Measurements from ENCODE around the gene DHODH. TPM values are rescaled to one million over a fixed set of nuclear protein-coding genes. Genes with fewer than 3 reads are reported as not detected.
"Not testable (repeated sequence)": the region's sequence is repeated elsewhere in the genome, so short reads cannot be mapped to it uniquely, and the experiment has no call there.

The DHODH gene
- total RNA-seq, 1 experiment from 2014 or later = 19.0 TPM

- TF ChIP-seq ATF6 (CRISPR knock-in tag; IDR thresholded peaks at IDR 0.05) (no peak), KAT7 (CRISPR knock-in tag; IDR thresholded peaks at IDR 0.05; ENCODE audit: borderline replicate concordance) (no peak), HMGA2 (CRISPR knock-in tag; IDR thresholded peaks at IDR 0.05) (no peak), FOXP4 (CRISPR knock-in tag; IDR thresholded peaks at IDR 0.05) (no peak), ZNF512 (CRISPR knock-in tag; IDR thresholded peaks at IDR 0.05; ENCODE audit: borderline replicate concordance) (no peak), IRF1 (CRISPR knock-in tag; IDR thresholded peaks at IDR 0.05) (no peak), ETV6 (CRISPR knock-in tag; IDR thresholded peaks at IDR 0.05) (no peak)
These were observed 13.5 kb upstream of the DHODH start (continued) for GRCh38 chr16:71995038-71995437.

- CTCF ChIA-PET = interaction anchor here (0.7 kb wide), 1 partner anchor 847 kb away, joined by 3 read pairs; no protein-coding TSS in a partner anchor
- H3K4me1 Mint-ChIP-seq; H3K9me3 Mint-ChIP-seq; ATAC-seq; H3K4me3 Mint-ChIP-seq; DNase-seq (ENCODE audit: low spot score); H3K36me3 Mint-ChIP-seq; H3K27me3 Mint-ChIP-seq (ENCODE audit: low read depth); H3K27ac Mint-ChIP-seq; POLR2A ChIA-PET: not testable (repeated sequence)
These were observed 11.0 kb upstream of the DHODH start for GRCh38 chr16:71997578-71997977.

GRCh38 chr16:72001180-72001874 lies 7.2 kb upstream of the DHODH start:
- H3K9me3 Mint-ChIP-seq = no peaks in the 10 kb centered on the region; the same call in 1 of the 2 replicates
- H3K27me3 Mint-ChIP-seq (ENCODE audit: low read depth) = peaks cover 14% of the 10 kb centered on the region
- no peaks in the 10 kb centered on the region for H3K4me1 Mint-ChIP-seq
- no peak overlapping the region for H3K4me3 Mint-ChIP-seq
- H3K27ac Mint-ChIP-seq = no peak overlapping the region
- ChIA-PET CTCF (no interaction called here), POLR2A (no interaction called here)
- no peak for ATAC-seq
- no peaks in the 10 kb centered on the region for H3K36me3 Mint-ChIP-seq
- no peak for DNase-seq (ENCODE audit: low spot score)
- TF ChIP-seq MAX (CRISPR knock-in tag; IDR thresholded peaks at IDR 0.05) (no peak), PREB (CRISPR knock-in tag; IDR thresholded peaks at IDR 0.05; ENCODE audit: borderline replicate concordance) (no peak), FOXP4 (CRISPR knock-in tag; IDR thresholded peaks at IDR 0.05) (no peak), ZNF532 (CRISPR knock-in tag; IDR thresholded peaks at IDR 0.05; ENCODE audit: borderline replicate concordance) (no peak), ERG (CRISPR knock-in tag; IDR thresholded peaks at IDR 0.05) (no peak), TP53 (CRISPR knock-in tag; IDR thresholded peaks at IDR 0.05) (no peak), ZNF317 (CRISPR knock-in tag; IDR thresholded peaks at IDR 0.05; ENCODE audit: borderline replicate concordance, low read depth) (no peak), EMX1 (CRISPR knock-in tag; IDR thresholded peaks at IDR 0.05) (no peak), ZNF121 (CRISPR knock-in tag; IDR thresholded peaks at IDR 0.05) (no peak), ZNF416 (CRISPR knock-in tag; IDR thresholded peaks at IDR 0.05) (no peak)
